Gastroesophageal sphincter (tissue), 2 donors: ENCODE measurements around the gene RSU1.

ENCODE experiments used
- EP300 ChIP-seq: sonication (generic); formaldehyde crosslinking; IDR thresholded peaks from one replicate; pipeline ENCODE4 v1.6.1; 2017; ENCODE audit warnings: antibody characterized with exemption, mild to moderate bottlenecking
- POLR2A ChIP-seq, 2 donors: fragments of 450-650 bp; IDR thresholded peaks; one replicate each; pipeline ENCODE4 v1.6.1; 2017; ENCODE audit warnings: antibody characterized with exemption in 2 of 2, mild to moderate bottlenecking in 2 of 2, moderate library complexity in 1 of 2

DNA sequence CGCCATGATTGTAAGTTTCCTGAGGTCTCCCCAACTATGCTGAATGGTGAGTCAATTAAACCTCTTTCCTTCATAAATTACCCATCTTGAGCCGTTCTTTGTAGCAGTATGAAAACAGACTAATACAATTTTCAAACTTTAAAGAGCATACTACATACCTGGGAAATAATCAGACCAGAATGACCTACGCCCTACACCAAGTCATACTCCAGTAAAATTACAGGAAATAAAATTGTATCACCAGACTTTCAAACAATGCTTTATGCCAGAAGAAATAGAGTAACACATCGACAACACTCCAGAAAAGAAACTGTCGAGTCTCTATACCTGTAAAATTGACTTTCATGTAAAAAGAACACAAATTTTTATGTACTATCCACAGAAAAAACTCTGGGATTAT, 18.7 kb downstream of the RSU1 start:
- TF ChIP-seq EP300 (no peak), POLR2A (IDR thresholded peaks at IDR 0.05) (no peak)
